ENCODE results near the gene LMAN2. TPM values are rescaled to one million over a fixed set of nuclear protein-coding genes. Genes with fewer than 3 reads are reported as not detected.

Gene LMAN2
- total RNA-seq, 1 experiment from 2014 or later, result 128 TPM

DNA sequence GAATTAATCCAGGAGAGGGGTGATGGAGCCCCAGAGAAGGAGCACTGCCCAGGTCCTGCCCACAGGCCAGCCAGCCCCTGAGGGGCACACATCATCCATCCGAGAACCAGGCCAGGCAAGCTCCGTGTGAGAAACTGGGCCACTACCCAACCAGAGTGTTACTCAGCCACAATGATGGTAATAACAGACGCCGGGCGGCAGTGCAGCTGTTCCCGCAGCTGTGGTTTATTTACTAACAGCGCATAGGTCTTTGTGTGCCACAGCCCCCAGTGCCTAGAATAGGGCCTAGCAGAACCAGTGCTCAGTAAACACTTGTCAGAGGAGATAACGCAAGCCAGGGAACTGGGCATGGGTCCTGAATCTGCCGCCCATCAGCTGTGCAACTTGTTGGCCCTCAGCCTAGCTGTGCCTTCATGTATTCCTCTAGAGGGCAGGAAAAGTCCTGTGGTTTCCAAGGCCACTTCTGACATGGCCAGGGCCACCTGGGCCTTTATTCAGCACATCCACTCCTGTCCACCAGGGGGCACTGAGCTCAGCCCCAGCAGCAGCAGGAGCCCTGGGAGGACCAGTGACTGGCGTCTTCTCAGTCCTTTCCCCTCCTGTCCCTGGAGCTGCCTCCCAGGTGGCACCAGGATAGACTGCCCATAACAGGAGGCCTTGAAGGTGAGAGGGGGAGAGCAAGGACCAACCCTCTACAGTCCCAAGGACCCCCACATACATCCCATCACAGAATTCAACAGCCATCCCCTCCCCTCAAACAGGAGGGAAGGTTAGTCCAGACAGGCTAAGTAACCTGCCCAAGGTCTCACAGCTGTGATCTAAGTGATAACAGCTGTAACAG is 41.9 kb downstream of the LMAN2 start:
- Histone ChIP-seq H3K9ac (ENCODE audit: low read length) (peak overlapping the region; percentile 31; the same call in 1 of the 2 replicates), H3K36me3 (ENCODE audit: control insufficient read depth in 1 of 2, insufficient read depth in 2 of 2, low read length in 2 of 2) (peaks cover 8 to 14% of the 10 kb centered on the region in 2 experiments; a peak in 2 of 4 replicates), H3K27me3 (ENCODE audit: insufficient read depth, low read length) (no peaks in the 10 kb centered on the region), H3K79me2 (ENCODE audit: insufficient read depth, low read length) (peaks cover 16% of the 10 kb centered on the region), H3K4me2 (ENCODE audit: low read length) (peak overlapping the region; percentile 79), H3K4me1 (ENCODE audit: control insufficient read depth in 1 of 2, insufficient read depth in 2 of 2, low read length in 2 of 2) (peaks cover 21 to 59% of the 10 kb centered on the region in 2 experiments), H3K9me2 (ENCODE audit: insufficient read depth) (no peaks in the 10 kb centered on the region), H3K27ac (ENCODE audit: low read depth, low read length) (peak overlapping the region; percentile 34), H3K9me3 (ENCODE audit: control insufficient read depth in 1 of 2, insufficient read depth in 1 of 2, low read depth in 1 of 2, low read length in 2 of 2) (no peaks in the 10 kb centered on the region), H4K20me1 (ENCODE audit: insufficient read depth) (peaks cover 8% of the 10 kb centered on the region; the same call in 1 of the 2 replicates), H2AFZ (ENCODE audit: low read depth, low read length, poor library complexity, severe bottlenecking) (no peak overlapping the region), H3K4me3 (replicated peaks in 1 of 2; ENCODE audit: low read depth in 1 of 2, low read length in 2 of 2) (peak overlapping the region in 1 of 2 experiments; percentile 13; a peak in 1 of 4 replicates)
- TF ChIP-seq EGR1 (IDR thresholded peaks at IDR 0.05; ENCODE audit: low read depth) (no peak), EZH2 (IDR thresholded peaks at IDR 0.05) (no peak), POLR2AphosphoS5 (IDR thresholded peaks at IDR 0.05; ENCODE audit: low read depth, low read length) (peak; percentile 44), CTCF (IDR thresholded peaks at IDR 0.05 in 2 of 3, conservative IDR thresholded peaks at IDR 0.05 in 1 of 3; ENCODE audit: borderline replicate concordance in 1 of 3, insufficient read depth in 1 of 3, low read depth in 2 of 3, low read length in 2 of 3) (peak in 2 of 3 experiments; percentile 96; a peak in 4 of 6 replicates), TCF7L2 (IDR thresholded peaks at IDR 0.05; ENCODE audit: borderline replicate concordance, extremely low read depth, insufficient read depth, insufficient read length) (no peak), YY1 (IDR thresholded peaks at IDR 0.05; ENCODE audit: extremely low read depth, insufficient replicate concordance, low read depth, low read length) (peak; percentile 72)
- BruUV-seq (replicated peaks), result TSS peak; percentile 25
- DNase-seq (ENCODE audit: low read depth, low spot score), result peak; percentile 81
- intact Hi-C loops (cut with micrococcal nuclease), result loop anchor here (1.0 to 10.0 kb wide), 3 partner anchors 147 to 655 kb away; partner anchors contain the start of gene PDLIM7
- ATAC-seq, result peak; percentile 56
- ChIA-PET RAD21 (ENCODE audit: low non-redundant PET in 1 of 2, low total read pairs in 2 of 2, uncharacterized antibody in 2 of 2, unreplicated experiment in 2 of 2) (interaction anchor here (0.6 to 1.0 kb wide), 5 partner anchors 80 to 198 kb away, joined by 3 to 4 read pairs (median 3); partner anchors contain the start of gene GRK6 (in 1 of the 2)), POLR2A (interaction anchor here (0.9 to 1.6 kb wide), 3 partner anchors 42 to 148 kb away, joined by 3 to 6 read pairs (median 3); partner anchors contain the start of gene LMAN2), CTCF (interaction anchor here (0.5 to 2.3 kb wide), 30 partner anchors 8 to 204 kb away, joined by 3 to 22 read pairs (median 5); partner anchors contain the start of genes DBN1, GRK6 and LMAN2)
